ENCODE data around the gene AUTS2.

AUTS2 gene

GRCh38 chr7:70116867-70117266 lies 518.6 kb downstream of the AUTS2 start:
- H3K4me3 ChIP-seq (ENCODE audit: low read depth, low read length) = no peak overlapping the region
- no peak for TF ChIP-seq CTCF (IDR thresholded peaks at IDR 0.05; ENCODE audit: low read depth, low read length, missing control alignments)
- no peak for DNase-seq (ENCODE audit: low read depth)

DNA sequence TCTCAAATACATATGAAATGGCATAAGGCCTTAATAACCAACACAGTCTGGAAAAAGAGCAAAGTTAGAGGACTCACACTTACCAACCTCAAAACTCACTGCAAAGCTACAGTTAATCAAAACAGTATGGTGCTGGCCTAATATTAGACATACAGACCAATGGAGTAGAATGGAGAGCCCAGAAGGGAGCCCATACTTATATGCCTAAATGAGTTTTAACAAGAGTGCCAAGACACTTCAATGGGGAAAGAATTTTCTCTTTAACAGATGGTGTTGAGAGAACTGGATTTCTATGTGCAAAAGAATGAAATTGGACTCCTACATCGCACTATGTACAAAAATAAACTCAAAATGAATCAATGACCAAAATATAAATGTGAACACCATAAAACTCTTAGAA lies 522.6 kb downstream of the AUTS2 start:
- no peak for DNase-seq (ENCODE audit: low read depth)
- H3K4me3 ChIP-seq (ENCODE audit: low read depth, low read length) = no peak overlapping the region
- no peak for TF ChIP-seq CTCF (IDR thresholded peaks at IDR 0.05; ENCODE audit: low read depth, low read length, missing control alignments)

DNA sequence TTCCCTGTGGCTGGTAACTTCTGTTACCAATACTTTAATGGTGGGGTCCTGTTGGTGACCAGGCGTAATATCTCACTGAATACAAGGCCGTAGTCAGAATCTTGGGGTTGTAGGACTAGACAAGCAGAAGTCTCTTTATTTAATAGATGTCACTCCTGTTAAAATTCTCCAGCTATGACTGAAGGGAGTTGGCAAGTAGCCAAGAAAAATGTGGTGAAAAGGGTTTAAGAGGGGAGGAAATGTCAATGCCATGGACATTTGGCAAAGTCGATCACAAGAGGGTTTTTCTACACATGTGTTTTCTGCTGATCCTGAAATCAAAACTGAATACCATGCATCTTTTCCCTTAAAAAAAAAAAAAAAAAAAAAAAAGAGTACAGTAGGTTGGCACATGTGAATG lies 533.5 kb downstream of the AUTS2 start:
- no peak overlapping the region for H3K4me3 ChIP-seq (ENCODE audit: low read depth, low read length)
- DNase-seq (ENCODE audit: low read depth) = no peak
- TF ChIP-seq CTCF (IDR thresholded peaks at IDR 0.05; ENCODE audit: low read depth, low read length, missing control alignments) = no peak

GRCh38 chr7:70132226-70132851 lies 534.1 kb downstream of the AUTS2 start:
- H3K4me3 ChIP-seq (ENCODE audit: low read depth, low read length) = no peak overlapping the region
- DNase-seq (ENCODE audit: low read depth) = no peak

DNA sequence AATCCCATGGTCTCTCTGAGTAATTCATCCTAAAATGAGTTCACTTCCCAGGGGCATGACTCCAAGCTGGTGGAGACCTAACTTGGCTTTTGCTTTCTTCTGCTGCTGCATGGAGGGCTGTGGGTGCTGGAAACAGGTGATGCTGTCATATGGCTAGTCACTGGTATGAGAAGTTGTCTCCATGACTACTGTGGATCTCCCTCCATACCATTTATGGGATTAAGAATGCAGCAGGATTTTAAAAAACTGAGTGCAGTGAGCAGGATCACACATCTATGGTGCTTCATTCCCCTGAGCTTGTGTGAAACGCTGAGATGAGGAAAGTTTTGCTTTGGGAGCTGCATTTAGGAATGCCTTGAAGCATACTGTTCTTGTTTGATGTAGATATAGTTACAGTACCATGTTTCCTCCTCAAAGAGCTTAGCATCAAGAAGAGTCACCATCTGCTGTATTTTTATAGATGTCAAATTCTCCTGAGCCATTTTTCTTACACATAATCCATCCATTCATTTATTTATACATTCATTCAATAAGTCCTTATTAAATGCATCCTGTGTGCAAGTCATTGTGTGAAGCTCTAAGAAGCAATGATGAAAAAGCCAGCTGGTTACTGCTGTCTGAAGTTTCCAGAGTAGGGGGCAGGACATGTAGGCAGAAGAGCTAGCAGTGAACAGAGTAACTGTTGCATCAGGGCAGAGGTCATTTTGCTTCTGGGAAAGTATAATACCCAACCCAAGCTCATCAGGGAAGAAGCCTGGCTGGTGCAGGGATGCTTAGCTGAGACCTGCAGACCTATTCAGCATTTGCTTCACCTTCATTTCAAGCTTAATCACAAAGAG lies 534.8 kb downstream of the AUTS2 start:
- H3K4me3 ChIP-seq (ENCODE audit: low read depth, low read length) = no peak overlapping the region
- DNase-seq (ENCODE audit: low read depth) = no peak
- TF ChIP-seq CTCF (IDR thresholded peaks at IDR 0.05; ENCODE audit: low read depth, low read length, missing control alignments) = no peak

More at GRCh38 chr7:70132226-70132851, 534.1 kb downstream of the AUTS2 start:
- TF ChIP-seq CTCF (IDR thresholded peaks at IDR 0.05; ENCODE audit: low read depth, low read length, missing control alignments) = no peak

DNA sequence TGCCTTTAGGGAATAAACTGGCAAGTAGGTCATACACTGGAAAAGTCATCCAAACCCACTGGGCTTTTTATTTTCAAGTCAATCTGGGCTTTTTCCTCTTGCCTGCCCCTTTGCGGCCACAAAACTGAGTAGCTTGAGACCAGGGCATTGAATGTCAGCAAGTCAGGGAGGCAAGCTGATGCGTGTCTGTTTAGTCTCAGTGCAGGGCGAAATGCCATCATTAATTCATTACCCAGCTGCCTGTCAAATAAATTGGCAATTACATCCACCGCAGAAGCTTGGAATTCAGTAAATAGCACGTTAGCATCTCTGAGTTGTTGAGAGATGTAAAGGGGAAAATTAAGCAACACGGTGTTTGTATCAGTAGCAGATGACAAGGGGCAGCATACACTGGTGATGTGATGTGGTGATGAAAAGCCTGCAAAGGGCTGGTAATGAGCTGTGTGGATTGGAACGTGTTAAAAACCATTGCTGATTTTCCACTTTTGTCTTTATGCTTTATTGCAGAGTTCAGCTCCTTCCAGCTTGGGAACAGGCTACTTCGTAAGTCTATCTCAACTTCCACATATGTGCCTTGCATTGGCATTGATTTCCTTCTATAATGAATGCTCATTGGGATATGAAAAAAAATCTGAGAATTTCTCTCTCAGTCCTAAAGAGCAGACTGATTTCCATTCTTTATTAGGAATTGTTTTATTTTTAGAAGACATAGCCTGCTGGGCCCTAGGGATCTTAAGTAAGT lies 535.9 kb downstream of the AUTS2 start:
- H3K4me3 ChIP-seq (ENCODE audit: low read depth, low read length) = no peak overlapping the region
- DNase-seq (ENCODE audit: low read depth) = no peak
- TF ChIP-seq CTCF (IDR thresholded peaks at IDR 0.05; ENCODE audit: low read depth, low read length, missing control alignments) = no peak

Measured in GM12864 (cell line).